Measurements from ENCODE around the gene MPHOSPH9.
A peak's percentile ranks its signal among the peaks of the same experiment; 100 is the strongest.

Gene MPHOSPH9

GRCh38 chr12:123149501-123150274 lies 83.3 kb downstream of the MPHOSPH9 start:
- DNase-seq (ENCODE audit: low read depth in 2 of 2) = no peak
- peak overlapping the region; percentile 70 to 75 for H3K4me3 ChIP-seq (replicated peaks in 1 of 2; ENCODE audit: low read depth in 2 of 2, low read length in 2 of 2)
- TF ChIP-seq CTCF (IDR thresholded peaks at IDR 0.05; ENCODE audit: low read depth, low read length) = no peak

- TF ChIP-seq CTCF (IDR thresholded peaks at IDR 0.05; ENCODE audit: low read depth, low read length) = peak; percentile 3
- peak; percentile 29 to 35 for DNase-seq (ENCODE audit: low read depth in 2 of 2)
- peak overlapping the region in 1 of 2 donors; percentile 70 for H3K4me3 ChIP-seq (replicated peaks in 1 of 2; ENCODE audit: low read depth in 2 of 2, low read length in 2 of 2)
These were observed 83.9 kb downstream of the MPHOSPH9 start for GRCh38 chr12:123149088-123149487.

GRCh38 chr12:123148655-123149054 lies 84.3 kb downstream of the MPHOSPH9 start:
- H3K4me3 ChIP-seq (replicated peaks in 1 of 2; ENCODE audit: low read depth in 2 of 2, low read length in 2 of 2) = no peak overlapping the region
- TF ChIP-seq CTCF (IDR thresholded peaks at IDR 0.05; ENCODE audit: low read depth, low read length) = no peak
- DNase-seq (ENCODE audit: low read depth in 2 of 2) = no peak

GRCh38 chr12:123148223-123148622 lies 84.7 kb downstream of the MPHOSPH9 start:
- no peak overlapping the region for H3K4me3 ChIP-seq (replicated peaks in 1 of 2; ENCODE audit: low read depth in 2 of 2, low read length in 2 of 2)
- DNase-seq (ENCODE audit: low read depth in 2 of 2) = no peak
- no peak for TF ChIP-seq CTCF (IDR thresholded peaks at IDR 0.05; ENCODE audit: low read depth, low read length)

- DNase-seq (ENCODE audit: low read depth in 2 of 2) = no peak
- no peak for TF ChIP-seq CTCF (IDR thresholded peaks at IDR 0.05; ENCODE audit: low read depth, low read length)
- H3K4me3 ChIP-seq (replicated peaks in 1 of 2; ENCODE audit: low read depth in 2 of 2, low read length in 2 of 2) = no peak overlapping the region
These were observed 87.7 kb downstream of the MPHOSPH9 start for GRCh38 chr12:123145211-123145610.

GRCh38 chr12:123143736-123144461 lies 89.0 kb downstream of the MPHOSPH9 start:
- TF ChIP-seq CTCF (IDR thresholded peaks at IDR 0.05; ENCODE audit: low read depth, low read length) = no peak
- no peak for DNase-seq (ENCODE audit: low read depth in 2 of 2)
- H3K4me3 ChIP-seq (replicated peaks in 1 of 2; ENCODE audit: low read depth in 2 of 2, low read length in 2 of 2) = no peak overlapping the region

Data from cardiac fibroblast (primary cell).